Gastrocnemius medialis (tissue), 4 donors: ENCODE data around the gene B4GALT1.

Experiments
- POLR2A ChIP-seq, 2 donors: fragments of 450-650 bp; IDR thresholded peaks; one replicate each; pipeline ENCODE4 v1.6.1; 2017; ENCODE audit warnings: antibody characterized with exemption in 2 of 2, mild to moderate bottlenecking in 2 of 2, moderate library complexity in 2 of 2
- TF ChIP-seq, protein P1 (sequence below), 5 experiments: fragments of 450-650 bp in 3 of 5; fragments of 200-600 bp in 2 of 5; sonication (generic) in 2 of 5; IDR thresholded peaks in 4 of 5; conservative IDR thresholded peaks in 1 of 5; 1 replicate in 4 of 5; 2 replicates in 1 of 5; pipeline ENCODE4 v1.5.1; 2016 to 2019; ENCODE audit warnings: antibody characterized with exemption in 5 of 5, mild to moderate bottlenecking in 3 of 5, moderate library complexity in 3 of 5

DNA sequence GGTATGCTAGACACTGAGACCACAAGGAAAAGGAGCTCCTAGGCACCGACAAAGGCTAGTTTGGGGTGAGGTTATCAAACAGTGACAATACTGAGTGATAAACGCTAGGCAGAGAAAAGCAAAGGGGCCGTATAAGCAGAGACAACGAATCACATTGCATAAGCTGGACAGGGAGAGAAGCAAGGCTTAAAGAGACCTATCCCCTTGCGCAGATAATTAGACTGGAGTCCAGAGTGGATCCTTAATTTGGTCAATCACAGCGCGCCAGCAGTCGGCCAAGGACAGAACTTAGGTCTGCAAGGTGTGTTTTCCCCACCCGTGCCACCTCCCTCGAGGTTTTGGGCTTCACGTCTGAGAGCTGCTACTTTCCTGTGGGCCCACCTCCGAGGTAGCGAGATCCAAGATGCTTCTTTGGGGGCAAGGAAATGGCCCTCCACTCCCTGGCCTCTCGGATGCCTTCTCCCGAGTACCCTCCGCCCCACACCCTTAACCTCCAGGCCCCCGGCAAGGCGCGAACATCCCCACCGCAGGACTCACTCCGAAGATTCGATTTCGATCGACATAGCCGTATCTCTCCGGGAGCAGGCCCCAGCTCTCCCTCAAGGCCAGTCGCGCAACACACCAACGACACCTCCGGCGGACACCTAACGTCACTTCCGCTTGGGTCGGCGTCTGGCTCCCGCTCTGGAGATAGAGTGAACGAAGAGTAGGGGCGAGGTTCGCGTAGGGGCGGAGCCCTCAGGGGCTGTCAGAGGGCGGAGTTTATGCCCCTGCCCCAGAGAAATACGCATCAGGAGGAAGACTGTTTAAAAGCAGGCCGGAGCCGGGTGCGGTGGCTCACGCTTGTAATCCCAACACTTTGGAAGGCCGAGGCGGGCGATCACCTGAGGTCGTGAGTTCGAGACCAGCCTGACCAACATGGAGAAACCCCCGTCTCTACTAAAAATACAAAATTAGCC lies 90.8 kb downstream of the B4GALT1 start, which contains the start of gene SMU1:
- TF ChIP-seq, protein P1, sequence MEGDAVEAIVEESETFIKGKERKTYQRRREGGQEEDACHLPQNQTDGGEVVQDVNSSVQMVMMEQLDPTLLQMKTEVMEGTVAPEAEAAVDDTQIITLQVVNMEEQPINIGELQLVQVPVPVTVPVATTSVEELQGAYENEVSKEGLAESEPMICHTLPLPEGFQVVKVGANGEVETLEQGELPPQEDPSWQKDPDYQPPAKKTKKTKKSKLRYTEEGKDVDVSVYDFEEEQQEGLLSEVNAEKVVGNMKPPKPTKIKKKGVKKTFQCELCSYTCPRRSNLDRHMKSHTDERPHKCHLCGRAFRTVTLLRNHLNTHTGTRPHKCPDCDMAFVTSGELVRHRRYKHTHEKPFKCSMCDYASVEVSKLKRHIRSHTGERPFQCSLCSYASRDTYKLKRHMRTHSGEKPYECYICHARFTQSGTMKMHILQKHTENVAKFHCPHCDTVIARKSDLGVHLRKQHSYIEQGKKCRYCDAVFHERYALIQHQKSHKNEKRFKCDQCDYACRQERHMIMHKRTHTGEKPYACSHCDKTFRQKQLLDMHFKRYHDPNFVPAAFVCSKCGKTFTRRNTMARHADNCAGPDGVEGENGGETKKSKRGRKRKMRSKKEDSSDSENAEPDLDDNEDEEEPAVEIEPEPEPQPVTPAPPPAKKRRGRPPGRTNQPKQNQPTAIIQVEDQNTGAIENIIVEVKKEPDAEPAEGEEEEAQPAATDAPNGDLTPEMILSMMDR (IDR thresholded peaks at IDR 0.05 in 4 of 5, conservative IDR thresholded peaks at IDR 0.05 in 1 of 5), result no peak
- peak; percentile 83 to 84 for TF ChIP-seq POLR2A (IDR thresholded peaks at IDR 0.05)
